Hepatocyte (in vitro differentiated cells): Measurements from ENCODE around the gene DVL1. TPM values are rescaled to one million over a fixed set of nuclear protein-coding genes. Genes with fewer than 3 reads are reported as not detected.

Experiments
- DNase-seq: peaks from one replicate; pipeline ENCODE4 v3.0.0-alpha.2; 2016; ENCODE audit warnings: low spot score
- H2AFZ ChIP-seq: fragments of 200-600 bp; sonication (generic); 2 replicates; pipeline ENCODE4 v1.6.0; 2016; ENCODE audit warnings: antibody characterized with exemption, mild to moderate bottlenecking
- H3K27ac ChIP-seq: fragments of 200-600 bp; sonication (generic); 2 replicates; pipeline ENCODE4 v1.5.1; 2016; ENCODE audit warnings: mild to moderate bottlenecking
- H3K27me3 ChIP-seq: fragments of 200-600 bp; sonication (generic); 2 replicates; pipeline ENCODE4 v1.6.1; 2016
- H3K36me3 ChIP-seq: fragments of 200-600 bp; sonication (generic); replicated peaks from 2 replicates; pipeline ENCODE4 v1.5.1; 2016; ENCODE audit warnings: low read depth; ENCODE audit not compliant: insufficient read depth
- H3K4me1 ChIP-seq: fragments of 200-600 bp; sonication (generic); 2 replicates; pipeline ENCODE4 v1.5.1; 2016; ENCODE audit warnings: mild to moderate bottlenecking, moderate library complexity; ENCODE audit not compliant: insufficient read depth
- H3K4me2 ChIP-seq: fragments of 200-600 bp; sonication (generic); 2 replicates; pipeline ENCODE4 v1.6.0; 2016
- H3K4me3 ChIP-seq: fragments of 200-600 bp; sonication (generic); 2 replicates; pipeline ENCODE4 v1.5.1; 2016; ENCODE audit warnings: mild to moderate bottlenecking
- H3K79me2 ChIP-seq: fragments of 200-600 bp; sonication (generic); 2 replicates; pipeline ENCODE4 v1.6.0; 2017; ENCODE audit warnings: mild to moderate bottlenecking
- H3K9me2 ChIP-seq: fragments of 200-600 bp; sonication (generic); replicated peaks from 2 replicates; pipeline ENCODE4 v1.6.0; 2017; ENCODE audit warnings: mild to moderate bottlenecking; ENCODE audit not compliant: insufficient read depth
- H3K9me3 ChIP-seq: fragments of 200-600 bp; sonication (generic); 2 replicates; pipeline ENCODE4 v1.5.1; 2016; ENCODE audit warnings: low read depth, mild to moderate bottlenecking
- H4K20me1 ChIP-seq: fragments of 200-600 bp; sonication (generic); 2 replicates; pipeline ENCODE4 v1.6.0; 2016; ENCODE audit warnings: mild to moderate bottlenecking; ENCODE audit not compliant: insufficient read depth, poor library complexity, severe bottlenecking
- EZH2 ChIP-seq: fragments of 200-600 bp; sonication (generic); IDR thresholded peaks from 2 replicates; pipeline ENCODE4 v1.6.1; 2016; ENCODE audit warnings: antibody characterized with exemption, mild to moderate bottlenecking, borderline replicate concordance
- EZH2phosphoT487 ChIP-seq: fragments of 200-600 bp; sonication (generic); IDR thresholded peaks from one replicate; pipeline ENCODE4 v1.6.1; 2018; ENCODE audit warnings: antibody characterized with exemption, mild to moderate bottlenecking, low read depth, moderate library complexity; ENCODE audit not compliant: unreplicated experiment, severe bottlenecking
- WGBS: methylation state at CpG from one replicate; pipeline ENCODE4 v1.1.6; 2016; ENCODE audit warnings: low lambda C conversion rate; ENCODE audit errors: missing lambda C conversion rate; 5-methylcytosine and 5-hydroxymethylcytosine counted together
- polyA plus RNA-seq: library from polyadenylated mRNA; unstranded; fragments of >200 nt; fragmentation: Nextera tagmentation; extraction: Ambion mirVana; gene quantifications from 2 replicates; pipeline ENCODE4 v1.2.1, GENCODE V29; 2016
- total RNA-seq: library from RNA; depleted of rRNA; stranded (reverse); fragments of >200 nt; gene quantifications from 2 replicates; pipeline ENCODE4 v1.2.3, GENCODE V29; 2014
- TF ChIP-seq, protein P1 (sequence below): fragments of 200-600 bp; sonication (generic); IDR thresholded peaks from 2 replicates; pipeline ENCODE4 v1.5.1; 2016; ENCODE audit warnings: antibody characterized with exemption, mild to moderate bottlenecking; ENCODE audit not compliant: poor library complexity

Gene DVL1
- total and polyA plus RNA-seq, 2 experiments from 2014 or later = 49.1 to 61.6 TPM

DNA sequence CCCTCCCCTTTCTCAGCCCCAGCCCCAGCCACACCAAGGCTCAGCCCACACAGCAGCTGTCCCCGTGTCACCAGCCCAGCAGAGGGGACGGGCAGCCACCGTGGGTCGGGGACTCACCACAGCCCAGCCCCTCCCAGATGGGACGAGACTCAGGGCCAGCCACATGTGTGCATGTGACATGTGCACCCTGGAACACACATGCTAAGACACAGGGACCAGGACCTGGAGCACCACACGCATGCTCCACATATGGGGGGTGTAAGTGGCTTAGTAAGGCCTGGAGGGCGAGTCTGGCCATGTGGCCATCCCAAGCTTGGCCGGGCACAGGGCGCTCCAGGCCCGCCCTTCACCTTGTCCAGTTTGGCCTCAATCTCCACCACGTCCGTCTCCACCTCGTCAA is 45.5 kb downstream of the DVL1 start:
- Histone ChIP-seq H3K9me2 (no peaks in the 10 kb centered on the region), H3K27ac (no peak overlapping the region), H3K4me2 (peak overlapping the region; percentile 99), H3K4me1 (peaks cover 31% of the 10 kb centered on the region), H3K27me3 (no peaks in the 10 kb centered on the region), H3K36me3 (no peaks in the 10 kb centered on the region), H4K20me1 (peaks cover 33% of the 10 kb centered on the region), H2AFZ (no peak overlapping the region), H3K79me2 (peaks cover 45% of the 10 kb centered on the region), H3K4me3 (no peak overlapping the region), H3K9me3 (no peaks in the 10 kb centered on the region)
- no peak for TF ChIP-seq EZH2
- TF ChIP-seq, protein P1, sequence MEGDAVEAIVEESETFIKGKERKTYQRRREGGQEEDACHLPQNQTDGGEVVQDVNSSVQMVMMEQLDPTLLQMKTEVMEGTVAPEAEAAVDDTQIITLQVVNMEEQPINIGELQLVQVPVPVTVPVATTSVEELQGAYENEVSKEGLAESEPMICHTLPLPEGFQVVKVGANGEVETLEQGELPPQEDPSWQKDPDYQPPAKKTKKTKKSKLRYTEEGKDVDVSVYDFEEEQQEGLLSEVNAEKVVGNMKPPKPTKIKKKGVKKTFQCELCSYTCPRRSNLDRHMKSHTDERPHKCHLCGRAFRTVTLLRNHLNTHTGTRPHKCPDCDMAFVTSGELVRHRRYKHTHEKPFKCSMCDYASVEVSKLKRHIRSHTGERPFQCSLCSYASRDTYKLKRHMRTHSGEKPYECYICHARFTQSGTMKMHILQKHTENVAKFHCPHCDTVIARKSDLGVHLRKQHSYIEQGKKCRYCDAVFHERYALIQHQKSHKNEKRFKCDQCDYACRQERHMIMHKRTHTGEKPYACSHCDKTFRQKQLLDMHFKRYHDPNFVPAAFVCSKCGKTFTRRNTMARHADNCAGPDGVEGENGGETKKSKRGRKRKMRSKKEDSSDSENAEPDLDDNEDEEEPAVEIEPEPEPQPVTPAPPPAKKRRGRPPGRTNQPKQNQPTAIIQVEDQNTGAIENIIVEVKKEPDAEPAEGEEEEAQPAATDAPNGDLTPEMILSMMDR = no peak
- TF ChIP-seq EZH2phosphoT487 = no peak
- DNase-seq = no peak
- 87% methylated on average over 13 of the region's 13 CpGs for WGBS

DNA sequence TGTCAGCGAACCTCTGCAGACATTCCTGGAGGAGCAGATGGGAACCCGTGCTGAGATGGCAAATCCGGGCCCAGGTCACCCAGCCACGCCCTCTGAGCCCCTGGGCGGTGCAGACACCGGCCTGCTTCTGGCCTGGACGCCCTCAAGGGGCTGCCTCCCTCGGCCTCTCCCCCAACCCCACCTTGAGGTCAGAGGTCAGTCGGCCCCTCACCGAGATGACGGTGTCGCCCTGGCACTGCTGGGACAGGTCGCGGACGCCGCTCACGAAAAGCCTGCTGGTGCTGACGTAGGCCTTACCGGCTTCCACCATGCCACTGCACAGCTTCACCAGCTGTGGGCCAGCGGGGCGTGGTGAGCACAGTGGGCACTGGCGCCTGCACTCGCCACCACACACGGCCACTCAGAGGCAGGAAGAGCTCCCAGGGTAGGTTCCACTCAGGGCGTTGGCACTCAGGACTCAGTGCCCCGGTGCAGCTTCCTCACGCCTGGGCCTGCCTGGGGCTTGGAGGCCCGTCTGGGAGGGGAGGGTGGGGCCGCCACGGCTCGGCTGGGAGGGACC is 46.2 kb downstream of the DVL1 start:
- Histone ChIP-seq H4K20me1 (peaks cover 33% of the 10 kb centered on the region), H3K4me3 (no peak overlapping the region), H3K4me2 (no peak overlapping the region), H3K27ac (no peak overlapping the region), H3K9me3 (no peaks in the 10 kb centered on the region), H3K36me3 (no peaks in the 10 kb centered on the region), H3K79me2 (peaks cover 45% of the 10 kb centered on the region), H2AFZ (no peak overlapping the region), H3K27me3 (no peaks in the 10 kb centered on the region), H3K9me2 (no peaks in the 10 kb centered on the region), H3K4me1 (peaks cover 31% of the 10 kb centered on the region)
- WGBS = 93% methylated on average over 28 of the region's 31 CpGs
- TF ChIP-seq EZH2phosphoT487 = no peak
- TF ChIP-seq, protein P1 = no peak
- TF ChIP-seq EZH2 = no peak
- no peak for DNase-seq

DNA sequence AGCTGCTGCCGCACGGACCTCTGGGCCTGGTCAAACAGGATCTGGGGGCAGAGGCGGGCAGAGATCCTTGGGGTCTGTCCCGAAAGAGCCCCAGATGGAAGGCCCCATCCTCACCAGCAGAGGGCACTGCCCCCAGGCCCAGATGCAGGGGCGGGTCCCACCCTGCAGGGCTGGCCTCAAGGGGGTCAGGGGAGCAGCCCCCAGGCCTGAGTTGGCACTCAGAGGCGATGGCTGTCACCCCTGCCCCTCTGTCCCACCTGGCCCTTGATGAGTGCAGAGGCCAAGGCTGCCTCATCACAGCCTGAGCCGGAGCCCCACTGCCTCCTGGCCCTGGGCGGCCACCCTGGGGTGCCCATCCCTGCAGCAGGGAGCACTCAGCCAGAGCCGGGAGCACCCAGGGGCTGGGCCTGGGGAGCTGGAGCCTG is 47.2 kb downstream of the DVL1 start:
- H3K4me2 ChIP-seq = no peak overlapping the region
- H3K9me3 ChIP-seq = no peaks in the 10 kb centered on the region
- TF ChIP-seq EZH2 (no peak), EZH2phosphoT487 (no peak)
- TF ChIP-seq, protein P1 = peak; percentile 29
- H3K27me3 ChIP-seq = no peaks in the 10 kb centered on the region
- WGBS = 93% methylated on average over 9 of the region's 9 CpGs
- H3K79me2 ChIP-seq = peaks cover 41% of the 10 kb centered on the region
- H3K4me1 ChIP-seq = peaks cover 31% of the 10 kb centered on the region
- no peaks in the 10 kb centered on the region for H3K9me2 ChIP-seq
- peaks cover 33% of the 10 kb centered on the region for H4K20me1 ChIP-seq
- H3K4me3 ChIP-seq = no peak overlapping the region
- H2AFZ ChIP-seq = no peak overlapping the region
- H3K36me3 ChIP-seq = no peaks in the 10 kb centered on the region
- no peak overlapping the region for H3K27ac ChIP-seq
- no peak for DNase-seq

DNA sequence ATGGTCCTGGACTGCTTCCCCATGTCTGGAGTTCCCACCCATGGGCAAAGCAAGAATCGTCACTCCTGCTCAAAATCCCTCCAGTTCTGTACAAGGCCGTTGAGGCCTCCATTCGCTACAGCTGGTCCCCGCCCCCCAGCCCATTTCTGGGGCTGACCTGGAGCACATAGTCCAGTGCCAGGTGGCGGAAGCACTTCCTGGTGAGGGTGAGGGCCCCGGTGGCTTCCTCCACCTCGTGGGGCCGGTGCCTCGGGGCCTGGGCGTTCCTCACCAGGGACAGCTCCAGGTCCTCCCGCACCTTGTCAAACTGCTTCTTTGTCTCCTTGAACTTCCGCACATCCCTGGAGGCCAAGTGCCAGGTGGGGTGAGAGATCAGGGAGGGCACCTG is 48.9 kb downstream of the DVL1 start:
- peaks cover 14% of the 10 kb centered on the region for H3K4me1 ChIP-seq
- DNase-seq = no peak
- H2AFZ ChIP-seq = no peak overlapping the region
- no peaks in the 10 kb centered on the region for H3K9me2 ChIP-seq
- H3K9me3 ChIP-seq = no peaks in the 10 kb centered on the region
- H3K4me3 ChIP-seq = no peak overlapping the region
- H3K27me3 ChIP-seq = no peaks in the 10 kb centered on the region
- H3K79me2 ChIP-seq = peaks cover 24% of the 10 kb centered on the region
- TF ChIP-seq EZH2 (no peak), EZH2phosphoT487 (no peak)
- TF ChIP-seq, protein P1 = no peak
- WGBS = 87% methylated on average over 12 of the region's 12 CpGs
- H3K4me2 ChIP-seq = no peak overlapping the region
- peaks cover 24% of the 10 kb centered on the region for H4K20me1 ChIP-seq
- no peaks in the 10 kb centered on the region for H3K36me3 ChIP-seq
- no peak overlapping the region for H3K27ac ChIP-seq
